ENCODE data around the gene CXADR.
"Not testable (repeated sequence)": the region's sequence is repeated elsewhere in the genome, so short reads cannot be mapped to it uniquely, and the experiment has no call there.

CXADR gene

DNA sequence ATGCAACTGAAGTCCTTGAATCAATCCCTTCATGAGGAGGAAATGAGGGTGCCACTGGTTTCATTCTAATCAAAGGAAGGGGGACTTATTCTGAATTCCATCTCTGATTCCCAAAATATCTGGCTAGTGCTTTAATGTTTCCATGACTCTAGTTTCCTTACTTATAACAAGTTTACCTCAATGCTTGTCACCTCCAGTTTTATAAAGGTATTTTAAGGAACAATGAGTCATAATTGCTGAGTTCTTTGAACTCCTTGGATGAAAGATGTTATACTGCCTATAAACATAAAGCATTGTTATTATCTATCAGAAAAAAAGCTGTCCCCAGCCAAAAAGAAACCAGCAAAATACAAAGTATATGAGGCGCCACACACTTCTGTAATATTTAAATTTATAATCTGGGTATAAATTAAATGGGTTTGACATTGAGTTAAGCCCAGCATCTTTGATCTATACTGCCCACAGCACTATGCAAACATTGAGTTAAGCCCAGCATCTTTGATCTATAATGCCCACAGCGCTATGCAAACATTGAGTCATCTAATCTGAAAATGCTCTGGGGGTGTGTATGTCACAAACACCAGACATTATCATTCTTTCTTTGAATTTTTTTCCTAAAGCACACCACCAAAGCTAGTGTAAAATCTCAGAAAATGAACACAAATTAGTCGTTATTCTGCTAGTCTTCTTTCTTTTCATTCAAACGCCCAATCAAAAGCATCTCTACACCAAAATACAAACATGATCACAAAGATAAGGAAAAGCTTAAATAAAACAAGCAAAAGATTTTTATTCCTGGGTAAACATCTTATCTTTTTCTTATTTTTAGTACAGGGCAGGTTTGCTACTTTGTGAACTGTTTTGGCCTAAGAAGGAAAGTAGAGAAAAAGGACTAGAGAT, 11.5 kb upstream of the CXADR start:
- DNase-seq (ENCODE audit: low spot score) (peak; percentile 11), FAIRE-seq (no peak)

DNA sequence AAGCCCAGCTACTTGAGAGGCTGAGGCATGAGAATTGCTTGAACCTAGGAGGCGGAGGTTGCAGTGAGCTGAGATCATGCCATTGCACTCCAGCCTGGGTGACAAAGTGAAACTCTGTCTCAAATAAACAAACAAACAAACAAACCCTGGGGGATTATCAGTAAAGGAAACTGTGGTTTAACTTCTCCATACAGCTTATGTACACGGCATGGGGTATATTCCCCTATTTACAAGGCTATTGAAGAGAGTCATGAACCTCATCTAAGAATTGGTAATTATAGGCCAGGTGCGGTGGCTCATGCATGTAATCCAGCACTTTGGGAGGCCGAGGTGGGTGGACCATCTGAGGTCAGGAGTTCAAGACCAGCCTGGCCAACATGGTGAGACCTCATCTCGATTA, 9.9 kb upstream of the CXADR start:
- FAIRE-seq; DNase-seq (ENCODE audit: low spot score): not testable (repeated sequence)

DNA sequence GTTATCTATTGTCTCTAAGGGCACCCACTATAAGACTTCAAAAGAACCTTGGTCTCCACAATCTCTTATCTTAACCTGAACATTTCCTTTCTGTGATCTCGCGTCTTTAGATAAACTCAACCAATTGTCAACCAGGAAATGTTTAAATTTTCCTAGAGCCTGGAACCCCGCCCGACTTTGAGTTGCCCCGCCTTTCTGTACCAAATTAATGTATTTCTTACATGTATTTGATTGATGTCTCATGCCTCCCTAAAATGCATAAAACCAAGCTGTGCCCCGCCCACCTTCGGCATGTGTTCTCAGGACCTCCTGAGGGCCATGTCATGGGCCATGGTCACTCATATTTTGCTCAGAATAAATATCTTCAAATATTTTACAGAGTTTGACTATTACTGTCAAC, 5.9 kb upstream of the CXADR start:
- FAIRE-seq (no peak), DNase-seq (ENCODE audit: low spot score) (no peak)

DNA sequence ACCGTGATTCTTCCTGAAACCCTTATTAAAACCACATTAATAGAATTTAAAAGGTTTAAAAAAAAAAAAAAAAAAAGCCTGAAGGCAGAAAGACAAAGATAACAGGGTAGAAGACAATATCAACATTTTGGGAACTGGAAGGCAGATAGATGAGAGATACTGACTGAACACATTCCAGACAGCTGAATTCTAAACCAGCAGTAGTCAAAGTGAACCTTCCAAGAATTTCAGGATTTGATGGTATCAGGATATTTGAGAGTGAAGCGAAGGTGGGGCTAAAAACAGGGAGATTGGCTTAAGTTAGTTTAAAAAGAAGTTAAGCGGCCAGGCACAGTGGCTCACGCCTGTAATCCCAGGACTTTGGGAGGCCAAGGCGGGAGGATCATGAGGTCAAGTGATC, 5.3 kb upstream of the CXADR start:
- FAIRE-seq: no peak
- DNase-seq (ENCODE audit: low spot score): no peak

DNA sequence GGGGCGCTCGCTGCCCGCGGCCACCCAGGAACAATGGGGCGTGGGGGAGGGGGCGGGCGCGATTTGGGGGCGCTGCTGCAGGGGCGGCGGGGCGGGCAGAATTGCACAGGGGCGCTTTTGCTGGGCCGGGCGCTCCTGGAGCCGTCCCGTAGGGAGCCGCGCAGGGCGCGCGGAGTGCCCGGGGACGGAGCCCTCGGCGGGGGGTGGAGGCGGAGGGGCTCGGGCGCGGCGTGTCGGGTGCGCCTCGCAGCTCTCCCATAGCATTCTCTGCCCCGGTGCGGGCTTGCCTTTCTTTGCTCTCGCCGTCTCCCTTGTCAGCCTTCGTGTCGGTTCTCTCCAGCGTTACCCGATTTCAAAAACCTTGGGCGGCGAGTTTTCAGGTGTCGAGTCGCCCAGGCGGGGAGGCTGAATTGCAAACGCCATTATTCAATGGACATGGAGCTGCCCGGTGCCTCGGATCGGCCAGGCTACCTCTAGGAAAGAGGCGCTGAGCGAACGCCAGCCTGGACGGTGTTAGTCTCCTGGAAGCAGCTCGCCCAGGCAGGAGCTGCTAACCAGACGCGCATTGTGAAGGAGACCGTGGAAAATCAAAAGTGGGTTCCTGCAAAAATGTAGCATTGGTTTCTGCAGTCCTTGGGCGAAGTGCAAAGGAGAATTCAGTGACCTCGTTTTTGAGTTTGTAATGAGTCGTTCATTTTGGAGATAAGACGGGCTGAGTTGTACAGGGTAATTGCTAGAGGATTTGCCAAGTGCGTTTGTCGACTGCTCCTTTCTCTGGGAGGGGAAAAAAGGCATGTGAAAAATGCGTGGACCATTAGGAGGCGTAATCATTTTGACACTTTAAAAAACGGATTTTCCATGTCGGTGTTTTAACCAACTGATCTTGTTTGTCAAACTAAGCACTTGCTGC, 626 bp downstream of the CXADR start:
- DNase-seq (ENCODE audit: low spot score): peak; percentile 40
- FAIRE-seq: no peak

DNA sequence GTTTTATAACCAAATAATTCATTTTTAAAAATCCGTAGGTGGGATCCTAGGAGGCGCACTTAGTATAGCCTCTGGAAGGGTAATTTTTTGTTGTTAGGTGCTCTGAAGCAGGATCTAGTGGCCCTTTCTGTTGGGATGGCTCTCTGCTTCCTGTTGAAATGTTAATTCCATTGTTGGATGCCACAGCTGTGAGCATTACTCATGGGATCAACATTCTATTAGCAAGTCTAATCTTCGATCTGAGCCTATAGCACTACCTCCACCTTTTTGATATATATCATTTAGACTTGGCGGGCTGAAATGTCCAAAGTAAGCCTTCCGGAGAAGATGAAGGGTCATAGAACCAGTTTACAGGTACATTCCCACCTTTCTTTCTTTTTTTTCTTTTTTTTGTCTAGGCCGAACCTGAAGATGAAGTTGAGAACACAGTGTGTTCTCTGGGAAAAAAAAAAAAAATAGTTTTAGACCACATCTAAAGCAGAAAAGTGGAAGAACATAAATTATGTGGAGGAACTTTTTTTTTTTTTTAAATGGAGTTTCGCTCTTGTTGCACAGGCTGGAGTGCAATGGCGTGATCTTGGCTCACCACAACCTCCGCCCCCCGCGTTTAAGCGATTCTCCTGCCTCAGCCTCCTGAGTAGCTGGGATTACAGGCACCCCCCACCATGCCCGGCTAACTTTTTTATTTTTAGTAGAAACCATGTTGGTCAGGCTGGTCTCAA, 1.4 kb downstream of the CXADR start:
- peak; percentile 29 for DNase-seq (ENCODE audit: low spot score)

DNA sequence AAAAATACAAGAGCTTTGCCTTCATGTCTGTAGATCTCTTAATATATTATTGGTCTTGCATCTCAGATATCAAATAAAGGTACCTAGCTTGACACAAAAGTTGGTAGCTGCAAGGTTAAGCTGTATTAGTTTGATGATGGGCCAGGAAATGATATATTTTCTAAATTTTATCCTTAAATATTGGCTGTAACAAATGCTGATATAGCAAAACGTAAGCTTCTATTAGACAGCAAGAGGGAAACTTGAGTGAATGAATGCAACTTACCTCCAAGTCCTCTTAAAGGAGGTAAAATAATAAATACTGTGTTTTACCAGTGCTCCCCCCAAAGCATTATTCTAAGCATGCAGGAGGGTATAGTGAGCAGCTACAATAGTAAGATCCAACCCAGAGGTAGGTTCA, 4.2 kb downstream of the CXADR start:
- DNase-seq (ENCODE audit: low spot score); FAIRE-seq: not testable (repeated sequence)

More for the DNA sequence above, 1.4 kb downstream of the CXADR start:
- FAIRE-seq: no peak

DNA sequence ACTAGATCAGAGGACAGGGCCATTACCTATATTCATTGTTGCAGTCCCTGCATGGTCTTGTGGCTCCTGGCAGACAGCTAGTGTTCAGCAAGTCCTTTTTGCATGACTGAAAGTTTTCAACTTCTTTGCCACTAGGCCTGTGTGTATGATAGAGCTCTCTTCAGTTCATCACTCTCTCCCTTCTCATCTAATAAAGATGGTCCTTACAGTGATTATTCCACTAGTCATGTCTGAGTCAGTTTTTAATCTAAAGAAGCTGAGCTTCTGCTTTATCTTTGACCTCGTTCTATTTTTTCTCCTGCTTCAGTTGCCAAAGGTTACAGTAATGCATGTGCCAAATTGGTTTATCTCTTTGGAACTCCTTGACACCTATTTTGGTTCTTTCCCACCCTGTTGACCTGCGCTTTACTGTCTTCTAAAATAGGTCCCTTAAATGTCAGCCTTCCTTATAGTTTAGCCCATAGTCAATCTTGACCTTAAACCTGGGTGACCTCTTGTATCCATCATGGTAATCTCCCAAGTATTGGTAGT, 6.4 kb downstream of the CXADR start:
- FAIRE-seq (no peak), DNase-seq (ENCODE audit: low spot score) (no peak)

DNA sequence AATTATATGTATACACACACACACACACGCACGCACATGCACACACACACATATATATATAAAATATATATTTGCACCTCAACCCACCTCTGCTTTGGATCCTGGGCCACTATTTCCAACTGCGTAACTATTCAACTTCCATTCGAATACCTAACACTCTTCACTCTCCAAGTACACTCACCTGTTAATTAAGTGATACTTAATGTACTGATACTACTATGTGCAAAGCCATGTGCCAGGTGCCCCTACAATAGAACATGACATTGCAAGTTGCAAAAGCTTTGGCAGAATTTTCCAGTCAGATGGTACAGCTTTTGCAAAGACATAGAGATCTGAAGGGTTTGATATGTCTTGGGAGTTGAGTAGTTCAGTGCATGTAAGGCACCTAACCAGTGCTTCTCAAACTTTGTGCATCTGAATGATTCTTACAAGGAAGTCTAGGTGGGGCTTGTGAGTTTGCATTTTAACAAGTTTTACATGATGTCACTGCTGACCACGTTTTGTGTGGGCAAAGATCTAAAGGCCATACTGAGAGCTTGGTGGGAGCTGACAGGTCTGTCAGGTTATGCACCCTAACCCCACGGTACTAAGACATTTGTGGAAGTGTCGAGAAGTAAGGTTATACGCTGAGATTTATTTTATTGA, 7.2 kb downstream of the CXADR start:
- DNase-seq (ENCODE audit: low spot score): no peak
- no peak for FAIRE-seq

DNA sequence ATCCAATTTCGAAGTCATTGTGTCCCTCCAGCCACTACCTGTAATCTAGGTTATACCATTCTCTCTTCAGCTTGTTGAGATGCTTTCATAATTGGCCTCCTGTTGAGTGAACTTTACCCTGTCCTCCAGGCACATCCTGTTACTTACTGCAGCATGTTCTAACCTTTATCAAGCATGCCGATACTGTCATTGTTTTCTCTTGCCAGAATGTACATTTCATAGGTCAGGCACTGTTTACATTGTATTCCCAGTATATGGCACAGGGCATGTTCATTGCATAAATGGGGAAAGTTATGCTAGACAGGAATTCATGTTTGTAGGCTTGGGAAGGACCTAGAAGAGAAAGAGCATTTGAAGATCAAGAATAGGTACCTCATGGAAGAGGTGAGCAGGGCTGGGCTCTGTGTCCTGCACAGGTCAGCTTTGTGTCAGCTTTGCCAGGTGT, 10.2 kb downstream of the CXADR start:
- DNase-seq (ENCODE audit: low spot score): no peak
- FAIRE-seq: no peak

DNA sequence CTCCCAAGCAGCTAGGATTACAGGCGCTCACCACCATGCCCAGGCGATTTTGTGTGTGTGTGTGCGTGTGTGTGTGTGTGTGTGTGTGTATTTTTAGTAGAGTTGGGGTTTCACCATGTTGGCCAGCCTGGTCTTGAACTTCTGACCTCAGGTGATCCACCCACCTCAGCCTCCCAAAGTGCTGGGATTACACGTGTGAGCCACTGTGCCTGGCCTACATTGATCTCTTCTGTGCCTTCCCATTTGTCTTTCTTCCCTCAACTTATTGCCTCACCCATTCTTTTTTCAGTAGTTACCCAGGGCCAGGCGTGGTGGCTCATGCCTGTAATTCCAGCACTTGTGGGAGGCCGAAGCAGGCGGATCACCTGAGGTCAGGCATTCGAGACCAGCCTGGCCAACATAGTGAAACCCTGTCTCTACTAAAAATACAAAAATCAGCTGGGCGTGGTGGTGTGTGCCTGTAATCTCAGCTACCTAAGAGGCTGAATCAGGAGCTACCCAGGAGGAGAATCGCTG, 11.2 kb downstream of the CXADR start:
- FAIRE-seq; DNase-seq (ENCODE audit: low spot score): not testable (repeated sequence)

DNA sequence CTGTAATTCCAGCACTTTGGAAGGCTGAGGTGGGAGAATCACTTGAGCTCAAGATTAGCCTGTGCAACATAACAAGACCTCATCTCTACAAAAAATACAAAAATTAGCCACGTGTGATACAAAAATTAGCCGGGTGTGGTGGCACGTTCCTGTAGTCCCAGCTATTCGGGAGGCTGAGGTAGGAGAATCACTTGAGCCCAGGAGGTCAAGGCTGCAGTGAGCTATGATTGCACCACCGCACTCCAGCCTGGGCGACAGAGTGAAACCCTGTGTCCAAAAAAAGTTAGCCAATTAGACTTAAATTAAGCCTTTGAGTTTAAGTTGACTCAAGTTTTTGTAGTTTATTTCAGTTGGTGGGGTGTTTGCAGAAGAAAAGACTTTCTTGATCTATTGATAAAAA, 11.8 kb downstream of the CXADR start:
- DNase-seq (ENCODE audit: low spot score): no peak
- no peak for FAIRE-seq

DNA sequence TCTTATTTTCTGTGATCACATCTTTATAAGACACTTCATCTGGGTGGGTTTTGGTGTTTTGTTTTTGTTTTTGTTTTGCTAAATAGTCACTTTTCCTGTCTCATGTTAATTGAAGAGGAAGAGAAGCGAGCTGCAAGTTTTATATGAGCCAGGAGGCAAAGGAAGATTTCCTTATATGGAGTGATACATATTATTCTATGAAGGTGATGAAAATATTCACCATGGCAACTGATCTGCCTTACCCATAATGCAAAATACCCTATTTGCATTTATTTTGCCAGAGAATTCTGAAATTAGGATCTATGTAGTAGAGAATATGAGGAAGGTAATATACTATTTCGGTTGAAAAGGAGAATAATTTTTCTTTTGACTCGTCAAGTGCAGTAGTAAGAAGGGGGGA, 13.9 kb downstream of the CXADR start:
- DNase-seq (ENCODE audit: low spot score): no peak
- FAIRE-seq: no peak

DNA sequence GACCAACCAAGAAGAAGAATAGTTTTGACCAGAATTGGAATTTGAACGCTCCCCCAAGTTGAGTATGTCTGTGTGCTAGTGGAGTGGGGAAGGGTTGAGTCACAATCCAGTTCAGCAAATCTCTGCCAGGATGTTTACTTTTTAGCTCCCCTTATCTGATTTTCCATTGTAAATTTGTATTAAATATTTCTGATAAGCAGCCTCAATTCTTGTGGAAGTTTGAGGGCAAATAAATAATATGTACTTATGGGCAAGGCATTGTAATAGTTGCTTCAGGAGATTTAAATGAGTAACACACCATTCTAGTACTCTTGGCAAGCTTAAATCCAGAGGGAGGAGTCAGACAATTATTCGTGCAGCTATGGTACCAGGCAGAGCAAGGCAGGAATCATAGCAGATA, 14.4 kb downstream of the CXADR start:
- FAIRE-seq (no peak), DNase-seq (ENCODE audit: low spot score) (peak; percentile 10)

DNA sequence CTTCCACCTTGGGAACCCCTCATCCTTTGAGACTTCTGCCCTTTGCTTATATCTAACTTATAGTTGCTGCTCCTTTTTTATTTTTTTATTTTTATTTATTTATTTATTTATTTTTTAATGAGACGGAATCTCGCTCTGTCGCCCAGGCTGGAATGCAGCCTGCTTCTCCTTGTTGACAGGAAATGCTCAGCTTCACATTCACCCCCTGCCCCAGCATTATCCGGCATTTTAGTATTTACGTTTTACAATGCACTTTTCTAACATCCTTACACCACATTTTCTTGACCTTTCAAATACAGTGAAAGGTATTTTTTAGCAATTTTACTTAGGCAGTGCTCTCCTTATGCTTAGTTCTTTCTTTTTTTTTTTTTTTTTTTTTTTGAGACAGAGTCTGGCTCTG, 14.9 kb downstream of the CXADR start:
- DNase-seq (ENCODE audit: low spot score) (no peak), FAIRE-seq (no peak)

DNA sequence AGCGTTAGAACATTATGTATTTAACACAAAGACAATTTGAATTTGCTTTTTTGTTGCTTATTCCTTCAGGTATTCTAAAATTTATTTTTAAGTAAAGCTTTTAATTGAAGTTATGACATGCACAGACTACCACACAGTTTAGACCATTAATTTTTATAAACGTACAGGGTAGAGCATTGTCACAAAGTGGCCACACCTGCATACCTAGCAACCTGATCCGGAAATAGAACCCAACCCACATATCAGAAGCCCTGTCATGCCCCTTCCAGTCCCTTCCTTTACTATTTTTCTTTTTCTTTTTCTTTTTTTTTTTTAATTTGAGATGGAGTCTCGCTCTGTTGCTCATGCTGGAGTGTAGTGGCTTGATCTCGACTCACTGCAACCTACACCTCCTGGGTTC, 16.8 kb downstream of the CXADR start:
- DNase-seq (ENCODE audit: low spot score) (no peak), FAIRE-seq (no peak)

DNA sequence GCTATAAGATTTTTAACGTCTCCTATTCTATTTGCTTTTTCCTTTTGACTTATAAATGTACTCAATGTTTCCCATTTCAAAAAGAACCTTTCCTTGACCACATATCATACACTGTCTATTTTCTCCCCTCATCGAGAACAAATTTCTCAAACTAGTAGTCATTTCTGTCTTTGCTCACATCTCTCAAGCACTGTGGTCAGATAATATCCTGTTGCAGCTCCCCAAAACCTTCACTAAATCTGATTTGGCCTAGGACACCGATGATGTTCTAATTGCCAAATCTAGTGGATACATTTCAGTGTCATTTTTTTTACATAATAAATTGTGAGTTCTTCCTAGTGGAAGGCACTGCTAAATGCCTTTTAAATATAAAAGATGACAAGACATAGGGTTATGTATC, 19.4 kb downstream of the CXADR start:
- DNase-seq (ENCODE audit: low spot score) (no peak), FAIRE-seq (no peak)

DNA sequence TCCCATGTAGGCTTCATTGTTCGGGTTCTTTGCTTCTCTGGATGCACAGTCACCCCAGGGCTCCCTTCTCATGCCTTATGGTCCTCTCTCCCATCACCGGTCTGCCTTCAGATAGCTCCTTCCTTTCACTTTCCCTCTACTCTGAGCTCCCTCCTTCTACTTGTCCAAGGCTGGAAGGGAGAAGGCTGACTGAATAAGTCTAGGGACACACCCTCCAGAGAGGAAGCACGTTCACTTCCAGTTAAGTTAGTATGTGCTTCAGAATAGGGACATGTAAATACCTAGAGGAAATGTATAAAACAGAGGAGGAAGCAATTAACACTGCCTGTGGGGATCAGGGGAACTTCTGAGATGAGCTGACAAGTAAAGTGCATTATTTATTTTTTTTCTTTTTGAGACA, 23.5 kb downstream of the CXADR start:
- no peak for DNase-seq (ENCODE audit: low spot score)
- no peak for FAIRE-seq

DNA sequence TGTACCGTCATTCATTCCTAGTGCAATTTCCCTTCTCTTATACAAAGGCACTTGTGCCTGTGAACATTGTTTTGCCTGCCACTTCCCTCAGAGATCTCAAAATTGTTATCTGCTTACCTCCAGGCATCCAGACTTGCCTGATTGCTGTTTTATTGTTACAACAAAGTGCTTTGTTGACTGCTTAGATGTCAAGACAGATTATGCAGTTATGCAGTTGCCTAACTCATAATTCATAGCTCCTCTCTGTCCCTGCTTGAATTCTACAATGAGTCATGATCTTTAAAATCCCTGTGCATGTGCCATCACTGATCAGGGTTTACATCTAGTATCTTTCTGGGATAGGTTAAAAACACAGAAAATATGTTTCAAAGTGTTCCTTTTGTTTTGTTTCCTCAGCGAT, 24.5 kb downstream of the CXADR start:
- FAIRE-seq: no peak
- DNase-seq (ENCODE audit: low spot score): no peak

DNA sequence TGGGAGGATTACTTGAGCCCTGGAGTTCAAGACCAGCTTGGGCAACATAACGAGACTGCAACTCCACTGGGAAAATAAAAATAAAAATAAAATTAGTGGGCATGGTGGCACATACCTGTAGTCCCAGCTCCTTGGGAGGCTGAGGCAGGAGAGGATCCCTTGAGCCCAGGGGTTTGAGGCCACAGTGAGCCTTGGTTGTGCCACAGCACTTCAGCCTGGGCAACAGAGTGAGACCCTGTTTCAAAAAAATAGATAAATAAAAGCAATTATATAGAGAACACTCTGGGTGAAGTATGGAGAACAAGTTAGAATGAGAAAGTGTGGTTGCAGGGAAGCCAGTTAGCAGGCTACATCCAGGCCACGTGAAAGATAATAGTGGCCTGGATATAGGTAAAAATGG, 25.7 kb downstream of the CXADR start:
- DNase-seq (ENCODE audit: low spot score) (no peak), FAIRE-seq (no peak)

DNA sequence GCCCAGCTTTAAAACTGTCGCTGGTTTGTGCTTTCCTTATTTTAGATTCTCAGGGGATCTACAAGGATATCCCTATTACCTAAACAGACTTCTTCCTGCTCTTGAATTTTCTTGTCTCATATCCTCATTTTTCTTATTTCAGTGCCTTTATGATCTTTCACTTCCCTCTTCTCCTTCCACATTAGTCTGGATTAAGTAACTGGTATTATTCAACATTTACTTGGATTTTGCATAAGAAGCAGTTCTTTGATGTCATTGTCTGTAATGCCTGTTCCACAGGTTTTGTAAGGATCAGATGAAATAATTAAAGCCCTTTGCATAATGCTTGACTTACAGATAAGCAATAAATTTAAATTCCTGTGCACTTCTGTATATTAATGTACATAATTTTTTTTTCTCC, 26.5 kb downstream of the CXADR start:
- FAIRE-seq (no peak), DNase-seq (ENCODE audit: low spot score) (no peak)
